HEK293T (cell line): ENCODE results near the gene SLC2A13.
"Not testable (repeated sequence)": the region's sequence is repeated elsewhere in the genome, so short reads cannot be mapped to it uniquely, and the experiment has no call there.

ENCODE experiments used
- CTCF ChIA-PET: fragments of 350-600 bp; formaldehyde crosslinking; extraction: SDS; loops from one replicate; lab custom pipeline; 2021; ENCODE audit warnings: antibody characterized with exemption, inconsistent platforms; lab: Yijun Ruan, JAX
- POLR2A ChIA-PET: fragments of 350-600 bp; formaldehyde crosslinking; extraction: SDS; loops from one replicate; lab custom pipeline; 2020; ENCODE audit warnings: antibody characterized with exemption, inconsistent platforms; lab: Yijun Ruan, JAX
- DNase-seq: peaks from one replicate; pipeline ENCODE4 v3.0.0; 2012; ENCODE audit warnings: mixed read lengths; ENCODE audit errors: extremely low spot score
- ARNT ChIP-seq: fragments of 450-650 bp; IDR thresholded peaks from 2 replicates; pipeline ENCODE4 v1.6.1; 2017; ENCODE audit warnings: mild to moderate bottlenecking
- BHLHE40 ChIP-seq: fragments of 450-650 bp; IDR thresholded peaks from 2 replicates; pipeline ENCODE4 v1.6.1; 2016; ENCODE audit warnings: mild to moderate bottlenecking, moderate library complexity, borderline replicate concordance
- CTBP1 ChIP-seq: fragments of 450-650 bp; IDR thresholded peaks from 2 replicates; pipeline ENCODE4 v1.6.1; 2016; ENCODE audit warnings: borderline replicate concordance
- ELF4 ChIP-seq: fragments of 450-650 bp; IDR thresholded peaks from 2 replicates; pipeline ENCODE4 v1.6.1; 2017; ENCODE audit warnings: antibody characterized with exemption
- FOXA1 ChIP-seq: fragments of 450-650 bp; IDR thresholded peaks from 2 replicates; pipeline ENCODE4 v1.6.1; 2016; ENCODE audit warnings: mild to moderate bottlenecking
- FOXK2 ChIP-seq: fragments of 450-650 bp; IDR thresholded peaks from 2 replicates; pipeline ENCODE4 v1.6.1; 2016; ENCODE audit warnings: mild to moderate bottlenecking
- FOXM1 ChIP-seq: fragments of 450-650 bp; IDR thresholded peaks from 2 replicates; pipeline ENCODE4 v1.6.1; 2017; ENCODE audit warnings: mild to moderate bottlenecking, borderline replicate concordance
- HDGF ChIP-seq: fragments of 450-650 bp; IDR thresholded peaks from 2 replicates; pipeline ENCODE4 v1.6.1; 2017; ENCODE audit warnings: antibody characterized with exemption, borderline replicate concordance
- L3MBTL2 ChIP-seq: fragments of 450-650 bp; conservative IDR thresholded peaks from 2 replicates; pipeline ENCODE4 v1.6.1; 2016; ENCODE audit warnings: mild to moderate bottlenecking
- LEF1 ChIP-seq: fragments of 450-650 bp; IDR thresholded peaks from 2 replicates; pipeline ENCODE4 v1.6.1; 2017; ENCODE audit warnings: mild to moderate bottlenecking, borderline replicate concordance
- NFRKB ChIP-seq: fragments of 450-650 bp; IDR thresholded peaks from 2 replicates; pipeline ENCODE4 v1.6.1; 2016; ENCODE audit warnings: mild to moderate bottlenecking, moderate library complexity
- PKNOX1 ChIP-seq: fragments of 450-650 bp; IDR thresholded peaks from 2 replicates; pipeline ENCODE4 v1.6.1; 2016
- SP1 ChIP-seq: fragments of 450-650 bp; IDR thresholded peaks from 2 replicates; pipeline ENCODE4 v1.6.1; 2017
- SUZ12 ChIP-seq: fragments of 450-650 bp; IDR thresholded peaks from 2 replicates; pipeline ENCODE4 v1.6.1; 2016; ENCODE audit warnings: mild to moderate bottlenecking
- TARDBP ChIP-seq: fragments of 450-650 bp; IDR thresholded peaks from 2 replicates; pipeline ENCODE4 v1.6.1; 2016
- ZNF384 ChIP-seq: fragments of 450-650 bp; IDR thresholded peaks from 2 replicates; pipeline ENCODE4 v1.6.1; 2016

Gene SLC2A13

DNA sequence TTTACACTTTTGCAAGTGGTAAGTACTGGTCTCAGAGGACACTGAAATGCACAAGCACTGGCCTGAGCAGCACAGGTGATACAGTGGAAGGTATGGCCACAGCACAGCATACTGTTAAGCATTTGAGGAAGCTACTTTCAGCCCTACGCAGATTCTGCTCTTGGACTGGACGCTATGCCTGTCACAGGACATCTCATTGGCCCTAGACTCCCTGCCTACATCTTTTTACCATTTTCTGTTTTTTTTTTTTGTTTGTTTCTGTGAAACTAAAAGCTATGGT is 342.1 kb downstream of the SLC2A13 start:
- no peak for DNase-seq
- TF ChIP-seq FOXK2 (no peak), ARNT (no peak), FOXA1 (no peak), HDGF (no peak), NFRKB (no peak), SP1 (no peak), BHLHE40 (no peak), LEF1 (no peak), ELF4 (no peak), SUZ12 (no peak), CTBP1 (no peak), PKNOX1 (no peak), FOXM1 (no peak), L3MBTL2 (no peak), ZNF384 (no peak)
- CTCF ChIA-PET = no interaction called here
- POLR2A ChIA-PET = no interaction called here

DNA sequence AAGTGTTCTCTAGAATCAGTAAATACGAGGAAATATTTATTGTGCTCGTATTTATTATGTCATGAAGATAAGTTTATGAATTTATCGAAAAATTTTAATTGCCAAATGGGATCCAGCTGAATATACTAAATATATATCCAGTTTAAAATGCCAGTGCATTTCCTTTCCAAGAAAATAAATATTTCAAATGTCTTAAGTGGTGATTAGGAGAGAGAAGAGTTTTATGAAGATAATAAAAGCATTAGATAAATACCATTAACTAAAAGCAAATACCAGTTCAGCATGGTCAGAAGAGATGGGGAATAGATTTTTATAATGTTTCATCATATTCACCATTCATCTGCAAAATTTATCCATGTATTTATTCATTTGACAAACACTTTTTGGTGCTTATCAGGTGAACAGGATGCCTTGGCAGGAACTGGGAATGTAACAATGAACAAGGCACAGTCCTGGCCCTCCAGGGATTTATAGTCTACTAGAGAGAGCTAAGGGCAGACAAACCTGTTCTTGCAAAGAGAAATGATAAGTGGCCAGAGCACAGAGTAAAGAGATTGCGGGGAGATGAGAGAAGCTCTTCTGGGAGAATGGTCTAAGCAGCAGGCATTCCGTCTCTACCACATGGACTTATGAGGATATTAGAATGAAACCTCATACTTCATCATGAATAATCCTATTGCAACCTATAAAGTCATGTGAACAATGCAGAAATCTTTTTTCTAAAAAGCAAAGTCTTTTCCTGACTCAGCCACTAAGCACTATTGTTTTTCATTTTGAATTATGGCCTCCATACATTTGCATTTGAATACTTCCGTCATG is 342.6 kb downstream of the SLC2A13 start:
- TF ChIP-seq FOXA1 = no peak
- TF ChIP-seq HDGF = no peak
- no peak for TF ChIP-seq CTBP1
- TF ChIP-seq ELF4 = no peak
- TF ChIP-seq FOXK2 = no peak
- no peak for TF ChIP-seq TARDBP
- no peak for TF ChIP-seq SUZ12
- no peak for TF ChIP-seq ARNT
- no peak for TF ChIP-seq LEF1
- ChIA-PET POLR2A (no interaction called here), CTCF (interaction anchor here (0.6 kb wide), 1 partner anchor 191 kb away, joined by 3 read pairs; no protein-coding TSS in a partner anchor)
- no peak for DNase-seq

GRCh38 chr12:39755478-39755877 is 350.4 kb downstream of the SLC2A13 start:
- TF ChIP-seq FOXM1 = no peak
- TF ChIP-seq LEF1 = no peak
- TF ChIP-seq FOXK2 = no peak
- no peak for TF ChIP-seq ELF4
- no peak for TF ChIP-seq TARDBP
- no peak for TF ChIP-seq HDGF
- no peak for TF ChIP-seq SP1
- no peak for TF ChIP-seq L3MBTL2
- TF ChIP-seq FOXA1 = no peak
- TF ChIP-seq CTBP1 = no peak
- TF ChIP-seq PKNOX1 = no peak
- no peak for TF ChIP-seq NFRKB
- TF ChIP-seq BHLHE40 = no peak
- no peak for TF ChIP-seq SUZ12
- ChIA-PET POLR2A (no interaction called here), CTCF (no interaction called here)
- DNase-seq = no peak

DNA sequence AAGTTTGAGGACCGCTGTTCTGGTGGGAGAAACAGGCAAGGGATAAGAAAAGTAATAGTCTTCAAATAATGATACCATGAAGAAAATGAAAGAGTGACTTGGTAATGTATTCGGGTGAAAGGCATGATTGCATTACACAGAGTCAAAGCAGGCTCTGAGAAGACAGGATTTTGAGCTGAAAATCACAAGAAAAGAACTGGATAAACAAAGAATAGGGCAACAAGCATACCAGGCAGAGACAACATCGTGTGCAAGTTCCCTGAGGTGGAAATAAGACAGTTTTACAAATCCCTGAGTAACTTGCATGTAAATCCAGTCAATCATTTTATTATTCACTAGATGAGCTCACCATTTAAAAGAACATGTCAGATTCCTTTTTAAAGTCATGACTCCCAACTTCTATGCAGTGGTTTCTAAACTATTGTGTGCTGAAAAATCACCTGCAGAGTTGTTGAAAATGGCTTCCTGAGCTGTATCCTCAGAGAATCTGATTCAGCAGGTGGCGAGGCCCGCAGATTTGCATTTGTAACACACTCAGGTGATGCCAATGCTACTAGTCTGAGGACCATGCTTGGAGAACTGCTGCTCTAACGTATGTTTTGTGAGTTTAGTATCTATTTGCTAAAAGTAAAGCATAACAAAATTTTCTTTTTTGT is 353.3 kb downstream of the SLC2A13 start:
- ChIA-PET POLR2A (no interaction called here), CTCF (no interaction called here)
- TF ChIP-seq ELF4 (no peak), ARNT (no peak), PKNOX1 (no peak), NFRKB (no peak), FOXM1 (no peak), SP1 (no peak), L3MBTL2 (no peak), HDGF (no peak), BHLHE40 (no peak), SUZ12 (no peak), FOXK2 (no peak), TARDBP (no peak), ZNF384 (no peak), LEF1 (no peak), FOXA1 (no peak), CTBP1 (no peak)
- no peak for DNase-seq

GRCh38 chr12:39746151-39746550 is 359.7 kb downstream of the SLC2A13 start:
- POLR2A ChIA-PET, DNase-seq: not testable (repeated sequence)

DNA sequence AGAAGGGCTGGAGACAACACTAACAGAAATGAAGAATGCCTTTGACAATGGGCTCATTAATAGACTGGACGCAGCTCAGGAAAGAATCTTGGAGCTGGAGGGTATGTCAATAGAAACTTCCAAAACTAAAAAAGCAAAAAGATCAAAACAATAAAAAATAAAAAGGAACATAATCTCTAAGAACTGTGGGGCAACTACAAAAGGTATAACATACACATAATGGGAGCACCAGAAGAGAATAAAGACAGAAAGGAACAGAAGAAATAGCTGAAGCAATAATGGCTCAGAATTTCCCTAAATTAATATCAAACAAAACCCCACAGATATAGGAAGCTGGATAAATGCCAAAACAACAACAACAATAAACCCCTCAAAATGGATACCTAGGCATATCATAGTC is 362.2 kb downstream of the SLC2A13 start:
- POLR2A ChIA-PET = no interaction called here
- no peak for DNase-seq
- CTCF ChIA-PET = no interaction called here
- TF ChIP-seq SUZ12 (no peak), L3MBTL2 (no peak), ZNF384 (no peak), NFRKB (no peak), FOXM1 (no peak), CTBP1 (no peak), FOXK2 (no peak), LEF1 (no peak), PKNOX1 (no peak), ARNT (no peak), BHLHE40 (no peak), HDGF (no peak), TARDBP (no peak), FOXA1 (no peak), ELF4 (no peak), SP1 (no peak)

More at GRCh38 chr12:39746151-39746550, 359.7 kb downstream of the SLC2A13 start:
- CTCF ChIA-PET = not testable (repeated sequence)
